Neutrophil (primary cell): ENCODE data around the gene SMG1.

Experiments used
- H3K27ac ChIP-seq: fragments of 200-600 bp; sonication (generic); 2 replicates; pipeline ENCODE4 v1.5.1; 2016; ENCODE audit warnings: mild to moderate bottlenecking, moderate library complexity
- H3K27me3 ChIP-seq: fragments of 200-600 bp; sonication (generic); 2 replicates; pipeline ENCODE4 v1.6.0; 2016; ENCODE audit warnings: mild to moderate bottlenecking
- H3K36me3 ChIP-seq: fragments of 200-600 bp; sonication (generic); 2 replicates; pipeline ENCODE4 v1.5.1; 2017
- H3K4me1 ChIP-seq, 2 experiments: fragments of 200-600 bp in 1 of 2; sonication (generic) in 1 of 2; 1 replicate in 1 of 2; 2 replicates in 1 of 2; pipeline versions ENCODE4 v1.5.1 to v1.6.1; 2013 to 2016; ENCODE audit warnings: low read depth in 1 of 2, low read length in 1 of 2, mild to moderate bottlenecking in 1 of 2, moderate library complexity in 1 of 2; ENCODE audit not compliant: control insufficient read depth in 1 of 2, insufficient read depth in 1 of 2
- H3K4me3 ChIP-seq, 2 experiments: fragments of 200-600 bp in 1 of 2; sonication (generic) in 1 of 2; 1 replicate in 1 of 2; 2 replicates in 1 of 2; pipeline ENCODE4 v1.5.1; 2013 to 2016; ENCODE audit warnings: low read depth in 1 of 2, low read length in 1 of 2, mild to moderate bottlenecking in 1 of 2, moderate library complexity in 1 of 2
- H3K9me3 ChIP-seq: fragments of 200-600 bp; sonication (generic); 2 replicates; pipeline ENCODE4 v1.5.1; 2016
- TF ChIP-seq, protein P1 (sequence below): fragments of 200-600 bp; sonication (generic); IDR thresholded peaks from 2 replicates; pipeline ENCODE4 v1.5.1; 2016; ENCODE audit warnings: antibody characterized with exemption

SMG1 gene

DNA sequence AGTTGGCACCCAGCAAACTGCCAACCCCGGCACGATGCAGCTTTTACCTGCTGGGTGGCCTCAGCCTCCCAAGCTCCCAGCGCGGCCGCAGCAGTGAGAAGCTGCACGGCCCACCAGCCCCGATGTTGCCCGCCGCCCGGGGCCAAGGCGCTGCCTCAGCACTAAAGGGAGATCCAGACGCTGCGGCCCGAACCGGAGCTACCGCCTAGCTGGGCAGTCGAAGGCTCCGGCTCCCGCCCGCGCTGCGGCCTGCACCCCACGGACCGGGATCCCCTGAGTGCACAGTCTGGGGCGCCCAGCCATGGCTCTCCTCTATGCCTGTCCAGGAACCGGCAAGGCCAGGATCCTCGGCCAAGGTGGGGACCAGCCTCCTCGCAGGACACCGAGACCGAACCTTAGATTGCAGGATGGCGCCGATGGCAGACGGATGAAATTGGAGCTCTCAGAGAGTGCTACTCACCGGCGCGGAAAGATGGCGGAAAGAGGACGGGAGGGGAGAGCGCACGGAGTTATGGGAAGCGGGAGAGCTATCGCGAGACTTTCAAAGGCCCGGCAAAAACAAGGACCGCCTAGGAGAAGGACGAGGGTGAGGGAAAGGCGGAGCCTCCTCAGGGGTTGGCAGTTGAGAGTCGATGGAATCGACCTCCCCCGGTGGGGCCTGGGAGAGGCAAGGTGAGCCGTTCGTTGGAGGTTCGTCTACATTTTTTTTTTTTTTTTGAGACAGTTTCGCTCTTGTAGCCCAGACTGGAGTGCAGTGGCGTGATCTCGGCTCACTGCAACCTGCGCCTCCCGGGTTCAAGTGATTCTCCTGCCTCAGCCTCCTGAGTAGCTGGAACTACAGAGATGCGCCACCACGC lies 136.1 kb downstream of the SMG1 start, which contains the start of gene RPS15A:
Gene RPS15A, minus strand, starts transcription at position 485 of the 857 bp plus-strand sequence. CDS start 1,221 bp downstream, outside the sequence.
- H3K36me3 ChIP-seq, result peaks cover 73% of the 10 kb centered on the region
- TF ChIP-seq, protein P1, sequence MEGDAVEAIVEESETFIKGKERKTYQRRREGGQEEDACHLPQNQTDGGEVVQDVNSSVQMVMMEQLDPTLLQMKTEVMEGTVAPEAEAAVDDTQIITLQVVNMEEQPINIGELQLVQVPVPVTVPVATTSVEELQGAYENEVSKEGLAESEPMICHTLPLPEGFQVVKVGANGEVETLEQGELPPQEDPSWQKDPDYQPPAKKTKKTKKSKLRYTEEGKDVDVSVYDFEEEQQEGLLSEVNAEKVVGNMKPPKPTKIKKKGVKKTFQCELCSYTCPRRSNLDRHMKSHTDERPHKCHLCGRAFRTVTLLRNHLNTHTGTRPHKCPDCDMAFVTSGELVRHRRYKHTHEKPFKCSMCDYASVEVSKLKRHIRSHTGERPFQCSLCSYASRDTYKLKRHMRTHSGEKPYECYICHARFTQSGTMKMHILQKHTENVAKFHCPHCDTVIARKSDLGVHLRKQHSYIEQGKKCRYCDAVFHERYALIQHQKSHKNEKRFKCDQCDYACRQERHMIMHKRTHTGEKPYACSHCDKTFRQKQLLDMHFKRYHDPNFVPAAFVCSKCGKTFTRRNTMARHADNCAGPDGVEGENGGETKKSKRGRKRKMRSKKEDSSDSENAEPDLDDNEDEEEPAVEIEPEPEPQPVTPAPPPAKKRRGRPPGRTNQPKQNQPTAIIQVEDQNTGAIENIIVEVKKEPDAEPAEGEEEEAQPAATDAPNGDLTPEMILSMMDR, result no peak

DNA sequence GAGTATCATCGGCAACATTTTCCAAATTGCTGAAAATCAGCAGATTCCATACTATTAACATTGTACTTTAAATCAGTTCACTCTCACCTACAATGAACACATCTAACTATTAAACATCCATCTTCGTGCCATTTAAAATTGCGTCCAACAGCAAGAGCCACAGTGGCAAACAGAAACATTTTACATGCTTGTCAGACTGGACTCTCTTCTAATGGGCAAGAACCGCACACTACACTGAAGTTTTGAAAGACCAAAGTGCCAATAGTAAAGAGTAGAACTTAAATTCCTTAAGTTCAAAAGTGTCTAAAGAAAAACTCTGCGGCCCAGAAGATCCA lies 136.7 kb downstream of the SMG1 start:
- no peaks in the 10 kb centered on the region for H3K27me3 ChIP-seq
- H3K9me3 ChIP-seq, result no peaks in the 10 kb centered on the region
- TF ChIP-seq, protein P1, result no peak
- H3K36me3 ChIP-seq, result peaks cover 73% of the 10 kb centered on the region
- peak overlapping the region; percentile 87 to 93 for H3K4me3 ChIP-seq
- peak overlapping the region; percentile 78 for H3K27ac ChIP-seq
- H3K4me1 ChIP-seq, result peaks cover 43 to 45% of the 10 kb centered on the region in 2 experiments

More for the DNA sequence above, 136.1 kb downstream of the SMG1 start, which contains the start of gene RPS15A:
- Histone ChIP-seq H3K27me3 (no peaks in the 10 kb centered on the region), H3K9me3 (no peaks in the 10 kb centered on the region), H3K4me1 (peaks cover 43 to 45% of the 10 kb centered on the region in 2 experiments), H3K27ac (peak within 1 kb of the TSS; percentile 78), H3K4me3 (peak within 1 kb of the TSS; percentile 87 to 93)

GRCh38 chr16:18788828-18789514 lies 137.2 kb downstream of the SMG1 start:
- H3K36me3 ChIP-seq, result peaks cover 73% of the 10 kb centered on the region
- TF ChIP-seq, protein P1, result no peak
- H3K27ac ChIP-seq, result peak overlapping the region; percentile 78
- H3K9me3 ChIP-seq, result no peaks in the 10 kb centered on the region
- H3K4me1 ChIP-seq, result peaks cover 44 to 48% of the 10 kb centered on the region in 2 experiments
- peak overlapping the region; percentile 87 to 93 for H3K4me3 ChIP-seq
- H3K27me3 ChIP-seq, result no peaks in the 10 kb centered on the region

DNA sequence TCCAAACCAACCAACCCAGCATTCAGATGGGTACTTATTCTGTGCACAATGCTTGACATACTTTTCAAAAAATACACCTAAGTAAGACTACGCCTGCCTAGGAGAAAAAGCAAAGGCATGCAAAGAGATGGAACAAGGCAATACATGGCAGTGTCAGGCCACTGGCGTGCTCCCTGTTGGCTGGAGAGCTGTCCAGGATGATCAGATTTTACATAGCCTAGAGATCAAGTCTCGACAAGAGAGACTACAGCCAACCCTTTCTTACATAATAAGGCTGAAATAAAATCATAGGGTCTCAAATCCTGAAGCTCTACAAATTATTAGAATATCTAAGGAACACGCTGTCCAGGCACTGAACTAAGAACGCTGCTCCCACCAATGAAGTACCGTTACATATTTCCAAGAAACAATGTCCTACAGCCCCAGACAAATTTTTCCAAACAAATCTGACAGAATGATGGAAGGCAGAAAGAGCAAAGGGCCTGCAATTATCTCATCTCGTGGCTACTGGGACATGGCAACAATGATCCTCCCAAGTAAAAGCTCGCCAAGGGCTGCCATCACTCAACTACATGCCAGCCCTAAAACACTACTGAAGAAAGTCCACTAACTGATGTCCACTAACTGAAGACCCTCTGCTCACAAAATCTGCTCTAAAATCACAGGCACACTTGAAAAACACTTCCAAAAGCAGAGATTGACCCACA lies 141.1 kb downstream of the SMG1 start:
- Histone ChIP-seq H3K27ac (no peak overlapping the region), H3K4me3 (no peak overlapping the region), H3K36me3 (peaks cover 63% of the 10 kb centered on the region), H3K9me3 (no peaks in the 10 kb centered on the region), H3K27me3 (no peaks in the 10 kb centered on the region), H3K4me1 (peaks cover 42 to 52% of the 10 kb centered on the region in 2 experiments)
- TF ChIP-seq, protein P1, result no peak
